Heart right ventricle (tissue), 16 donors: ENCODE data around the gene FUZ. TPM values are rescaled to one million over a fixed set of nuclear protein-coding genes. Genes with fewer than 3 reads are reported as not detected.

Experiments used
- ATAC-seq, 8 donors: fragments of 200-7000 bp; cut with Tn5 transposase; one replicate each; pipeline ENCODE4 v1.9.1; 2020; ENCODE audit warnings: mild to moderate bottlenecking in 8 of 8, moderate library complexity in 8 of 8, moderate number of reproducible peaks in 1 of 8
- DNase-seq, 2 donors: peaks; one replicate each; pipeline ENCODE4 v3.0.0-alpha.2; 2020
- H3K27ac ChIP-seq, 10 donors: fragments of 200-600 bp; sonication (generic) in 2 of 10; one replicate each; pipeline versions ENCODE4 v1.5.0 to v1.8.0; 2020 to 2022; ENCODE audit warnings: mild to moderate bottlenecking in 3 of 10
- H3K27me3 ChIP-seq, 7 donors: fragments of 200-600 bp; one replicate each; pipeline ENCODE4 v1.8.0; 2021 to 2022; ENCODE audit warnings: mild to moderate bottlenecking in 2 of 7
- H3K36me3 ChIP-seq, 9 donors: fragments of 200-600 bp; sonication (generic) in 1 of 9; one replicate each; pipeline versions ENCODE4 v1.5.0 to v1.8.0; 2020 to 2022; ENCODE audit warnings: mild to moderate bottlenecking in 2 of 9
- H3K4me1 ChIP-seq, 9 donors: fragments of 200-600 bp; sonication (generic) in 1 of 9; one replicate each; pipeline versions ENCODE4 v1.5.0 to v1.8.0; 2020 to 2022; ENCODE audit warnings: mild to moderate bottlenecking in 4 of 9
- H3K4me3 ChIP-seq, 10 donors: fragments of 200-600 bp; sonication (generic) in 2 of 10; one replicate each; pipeline versions ENCODE4 v1.5.0 to v1.8.0; 2020 to 2022; ENCODE audit warnings: mild to moderate bottlenecking in 7 of 10, moderate library complexity in 2 of 10
- H3K9me3 ChIP-seq, 11 donors: fragments of 200-600 bp in 10 of 11; sonication (generic) in 2 of 11; one replicate each; pipeline versions ENCODE4 v1.5.0 to v1.8.0; 2013 to 2022; ENCODE audit warnings: mild to moderate bottlenecking in 2 of 11, control low read depth in 1 of 11, moderate library complexity in 1 of 11
- CTCF ChIP-seq, 9 donors: fragments of 200-600 bp; sonication (generic) in 2 of 9; IDR thresholded peaks; one replicate each; pipeline versions ENCODE4 v1.5.0 to v1.8.0; 2021 to 2022; ENCODE audit warnings: antibody characterized with exemption in 9 of 9, mild to moderate bottlenecking in 5 of 9, moderate library complexity in 1 of 9
- WGBS, 2 donors: extraction: QIAGEN DNeasy Blood & Tissue Kit; methylation state at CpG; one replicate each; pipeline ENCODE4 v1.1.7; 2013; ENCODE audit warnings: inconsistent platforms in 1 of 2; 5-methylcytosine and 5-hydroxymethylcytosine counted together
- intact Hi-C, 10 donors: fragments of 100-400 bp; cut with DNase I; formaldehyde crosslinking; loops; one replicate each; pipeline versions ENCODE4 v1.11.1 to v1.14.2; 2022
- polyA plus RNA-seq, 2 donors: library from polyadenylated mRNA; stranded (reverse); fragments of 200-250 nt; gene quantifications; one replicate each; pipeline ENCODE4 v1.2.3, GENCODE V29; 2013
- total RNA-seq, 10 donors: library from RNA; stranded (reverse); fragmentation: NEBNext Ultra II Directional in 3 of 10; extraction: Animal tissue kit (Norgen Biotek cat#: 25700) in 3 of 10; gene quantifications; one replicate each; pipeline versions ENCODE4 v1.2.1 to v1.2.4, GENCODE V29; 2021 to 2023
- donor health status: Arrhythmogenic right ventricular cardiomyopathy.
- donor health status: ischemic (EF 13 %, LVEDD 7.1; RV severe dilation, severe dysfunction).
- donor health status: healthy with polysubstance abuse.
- donor health status: DM: no; HTN: yes; CAD: no.
- donor health status: DM: no; HTN: no; CAD: no.
- donor health status: ischemic (EF 25% LVEDD 6.9; RV normal size, moderate dysfunction).
- donor health status: ischemic (EF 25% LVEDD 5.7; RV mildly dilated, moderate dysfunction).
- donor health status: healthy.
- donor health status: DM: yes; HTN: yes; CAD: no.
- donor health status: Ischemic cardiomyopathy.
- donor health status: ischemic (EF 35%, LVEDD 5.7; RV mildly dilated, moderate dysfunction).
- donor health status: nonischemic (EF 11% LVEDD 7.7; RV severe dilation, severe dysfunction).
- donor health status: DM: yes; HTN: yes; CAD: no.
- donor health status: PGD.
- donor health status: ischemic (EF 29% LVEDD 5.4; RV normal size, mild dysfunction).
- donor health status: nonischemic (EF 23%, LVEDD 6.1; RV moderate dilation, normal function).

FUZ gene
- total and polyA plus RNA-seq, 12 donors: 11.4 to 24.1 (median 14.9) TPM

- peaks cover 0 to 68% (median 32%) of the 10 kb centered on the region in 9 donors for H3K36me3 ChIP-seq
- H3K27ac ChIP-seq: no peak overlapping the region
- peaks cover 9 to 34% (median 22%) of the 10 kb centered on the region in 9 donors for H3K4me1 ChIP-seq
- no peaks in the 10 kb centered on the region for H3K9me3 ChIP-seq
- ATAC-seq: no peak
- WGBS, 2 donors: 84 to 85% methylated on average over 21 of the region's 21 CpGs
- TF ChIP-seq CTCF (IDR thresholded peaks at IDR 0.05): no peak
- no peaks in the 10 kb centered on the region for H3K27me3 ChIP-seq
- intact Hi-C loops: no loop called here
- no peak for DNase-seq
- H3K4me3 ChIP-seq: no peak overlapping the region
Measured at GRCh38 chr19:49855676-49856573, 42.8 kb upstream of the FUZ start.

- peaks cover 9 to 35% (median 22%) of the 10 kb centered on the region in 9 donors for H3K4me1 ChIP-seq
Measured at GRCh38 chr19:49855277-49855675, 42.2 kb upstream of the FUZ start.

GRCh38 chr19:49854378-49855263, 41.5 kb upstream of the FUZ start:
- no peak for TF ChIP-seq CTCF (IDR thresholded peaks at IDR 0.05)
- ATAC-seq (no peak), DNase-seq (no peak)
- 88 to 90% methylated on average over 39 of the region's 39 CpGs for WGBS, 2 donors
- Histone ChIP-seq H3K9me3 (peaks cover 0 to under 1% (median 0%) of the 10 kb centered on the region in 11 donors), H3K4me3 (no peak overlapping the region), H3K27me3 (no peaks in the 10 kb centered on the region), H3K36me3 (peaks cover 0 to 55% (median 23%) of the 10 kb centered on the region in 9 donors), H3K27ac (peak overlapping the region in 1 of 10 donors; percentile 16), H3K4me1 (peaks cover 9 to 40% (median 29%) of the 10 kb centered on the region in 9 donors)
- intact Hi-C loops: loop anchor here in 4 of 10 donors (5.0 kb wide), 2 partner anchors 37 to 42 kb away; partner anchors contain the start of genes FUZ (in 3 of the 4) and MED25 (in 1 of the 4)

More at GRCh38 chr19:49855277-49855675, 42.2 kb upstream of the FUZ start:
- DNase-seq (no peak), ATAC-seq (no peak)
- Histone ChIP-seq H3K27ac (peak overlapping the region in 1 of 10 donors; percentile 16), H3K27me3 (no peaks in the 10 kb centered on the region), H3K9me3 (no peaks in the 10 kb centered on the region), H3K36me3 (peaks cover 0 to 62% (median 30%) of the 10 kb centered on the region in 9 donors), H3K4me3 (no peak overlapping the region)
- intact Hi-C loops: no loop called here
- WGBS, 2 donors: 91% methylated on average over 12 of the region's 12 CpGs
- TF ChIP-seq CTCF (IDR thresholded peaks at IDR 0.05): no peak
